H1 (cell line): ENCODE measurements around the gene NTN1. TPM values are rescaled to one million over a fixed set of nuclear protein-coding genes. Genes with fewer than 3 reads are reported as not detected.

Source experiments
- CTCF ChIA-PET: fragments of 300-600 bp; sonication (Branson Sonifier 250); formaldehyde crosslinking; loops from one replicate; lab custom pipeline; 2021; ENCODE audit not compliant: partially characterized antibody; lab: Charles Lee
- POLR2A ChIA-PET: fragments of 300-600 bp; sonication (Branson Sonifier 250); formaldehyde crosslinking; loops from one replicate; lab custom pipeline; 2021; ENCODE audit warnings: inconsistent platforms; ENCODE audit not compliant: partially characterized antibody; lab: Charles Lee
- DNase-seq, 2 experiments: peaks; one replicate each; pipeline versions ENCODE4 v3.0.0 to v3.0.0-alpha.2; 2010 to 2022; ENCODE audit warnings: low spot score in 2 of 2, low read depth in 1 of 2, mixed read lengths in 1 of 2
- FAIRE-seq: peaks from 2 replicates; lab custom pipeline; 2011; peaks lifted over from hg19 to GRCh38; lab: Jason Lieb, UNC
- H2AFZ ChIP-seq: 2 replicates; pipeline ENCODE4 v1.8.1; 2012; ENCODE audit warnings: low read length, inconsistent platforms
- H2AK5ac ChIP-seq: 2 replicates; pipeline ENCODE4 v1.6.1; 2013; ENCODE audit warnings: low read depth, low read length
- H2BK120ac ChIP-seq: replicated peaks from 2 replicates; pipeline ENCODE3; 2013; ENCODE audit warnings: low read depth, low read length, inconsistent platforms
- H2BK12ac ChIP-seq: 2 replicates; pipeline ENCODE4 v1.6.1; 2013; ENCODE audit warnings: low read depth, low read length
- H2BK15ac ChIP-seq: 2 replicates; pipeline ENCODE4 v1.6.1; 2013; ENCODE audit warnings: low read length
- H2BK20ac ChIP-seq: 2 replicates; pipeline ENCODE4 v1.6.1; 2013; ENCODE audit warnings: low read length
- H2BK5ac ChIP-seq: 2 replicates; pipeline ENCODE4 v1.6.1; 2013; ENCODE audit warnings: low read depth, low read length
- H3K14ac ChIP-seq: 2 replicates; pipeline ENCODE4 v1.6.1; 2013; ENCODE audit warnings: inconsistent platforms; ENCODE audit not compliant: insufficient read length
- H3K18ac ChIP-seq: 2 replicates; pipeline ENCODE4 v1.6.1; 2013; ENCODE audit warnings: low read length; ENCODE audit errors: extremely low read depth
- H3K23ac ChIP-seq: 2 replicates; pipeline ENCODE4 v1.6.1; 2013; ENCODE audit warnings: inconsistent platforms; ENCODE audit not compliant: insufficient read length
- H3K23me2 ChIP-seq: 2 replicates; pipeline ENCODE4 v1.6.1; 2013; ENCODE audit warnings: low read depth, low read length
- H3K27ac ChIP-seq: 2 replicates; pipeline ENCODE4 v1.6.1; 2011; ENCODE audit warnings: low read depth, low read length, inconsistent platforms
- H3K27me3 ChIP-seq, 4 experiments: replicated peaks in 1 of 4; 1 replicate in 1 of 4; 2 replicates in 3 of 4; pipeline versions ENCODE4 v1.6.1 to v1.8.1; 2011 to 2013; ENCODE audit warnings: low read length in 3 of 4, mild to moderate bottlenecking in 3 of 4, inconsistent platforms in 2 of 4, mixed read lengths in 2 of 4, moderate library complexity in 1 of 4; ENCODE audit not compliant: control insufficient read depth in 3 of 4, insufficient read depth in 3 of 4; ENCODE audit errors: extremely low read depth in 1 of 4
- H3K36me3 ChIP-seq, 4 experiments: 2 replicates each; pipeline versions ENCODE4 v1.6.1 to v1.8.1; 2011 to 2013; ENCODE audit warnings: mild to moderate bottlenecking in 4 of 4, low read length in 3 of 4, moderate library complexity in 2 of 4, control low read depth in 1 of 4, inconsistent platforms in 1 of 4; ENCODE audit not compliant: insufficient read depth in 4 of 4, control insufficient read depth in 2 of 4
- H3K4ac ChIP-seq: replicated peaks from 2 replicates; pipeline ENCODE3; 2013; ENCODE audit warnings: low read length, low read depth, mixed read lengths, inconsistent platforms; ENCODE audit not compliant: insufficient read length
- H3K4me1 ChIP-seq, 4 experiments: replicated peaks in 1 of 4; 1 replicate in 1 of 4; 2 replicates in 3 of 4; pipeline versions ENCODE4 v1.6.1 to v1.8.1; 2011 to 2013; ENCODE audit warnings: low read length in 3 of 4, inconsistent platforms in 2 of 4, mixed read lengths in 1 of 4; ENCODE audit not compliant: insufficient read depth in 4 of 4, control insufficient read depth in 3 of 4
- H3K4me2 ChIP-seq, 2 experiments: 2 replicates each; pipeline versions ENCODE4 v1.6.1 to v1.8.1; 2011 to 2013; ENCODE audit warnings: low read depth in 2 of 2, low read length in 2 of 2, control low read depth in 1 of 2, inconsistent platforms in 1 of 2, mild to moderate bottlenecking in 1 of 2; ENCODE audit not compliant: insufficient read depth in 1 of 2
- H3K4me3 ChIP-seq, 4 experiments: fragments of 200-600, 300-600 bp in 1 of 4; sonication (generic), shearing (Covaris generic), sonication (Bioruptor Twin) in 1 of 4; 2 replicates each; pipeline versions ENCODE4 v1.5.1 to v1.8.1; 2011 to 2016; ENCODE audit warnings: low read length in 4 of 4, low read depth in 3 of 4, control low read depth in 2 of 4, inconsistent platforms in 2 of 4, mild to moderate bottlenecking in 2 of 4, mixed read lengths in 1 of 4, moderate library complexity in 1 of 4; ENCODE audit not compliant: insufficient read depth in 2 of 4; ENCODE audit errors: extremely low read depth in 1 of 4
- H3K56ac ChIP-seq: replicated peaks from 2 replicates; pipeline ENCODE3; 2013; ENCODE audit warnings: low read depth, mild to moderate bottlenecking, mixed read lengths, low read length, inconsistent platforms; ENCODE audit not compliant: insufficient read length
- H3K79me1 ChIP-seq: 2 replicates; pipeline ENCODE4 v1.6.1; 2013; ENCODE audit warnings: low read depth, low read length, control low read depth
- H3K79me2 ChIP-seq, 2 experiments: 2 replicates each; pipeline versions ENCODE4 v1.6.1 to v1.8.1; 2012 to 2013; ENCODE audit warnings: low read length in 2 of 2, mild to moderate bottlenecking in 2 of 2, inconsistent platforms in 1 of 2; ENCODE audit not compliant: insufficient read depth in 2 of 2, control insufficient read depth in 1 of 2
- H3K9ac ChIP-seq, 4 experiments: replicated peaks in 1 of 4; 1 replicate in 1 of 4; 2 replicates in 3 of 4; pipeline versions ENCODE4 v1.6.1 to v1.8.1; 2011 to 2013; ENCODE audit warnings: low read depth in 3 of 4, low read length in 3 of 4, control low read depth in 2 of 4, mild to moderate bottlenecking in 2 of 4, moderate library complexity in 2 of 4, inconsistent platforms in 1 of 4; ENCODE audit errors: extremely low read depth in 1 of 4
- H3K9me3 ChIP-seq, 2 experiments: 2 replicates each; pipeline versions ENCODE4 v1.6.1 to v1.8.1; 2012 to 2013; ENCODE audit warnings: mild to moderate bottlenecking in 2 of 2, moderate library complexity in 2 of 2, control low read depth in 1 of 2, inconsistent platforms in 1 of 2, low read depth in 1 of 2, low read length in 1 of 2, mixed read lengths in 1 of 2; ENCODE audit not compliant: insufficient read depth in 2 of 2
- H4K20me1 ChIP-seq, 2 experiments: replicated peaks in 1 of 2; 2 replicates each; pipeline versions ENCODE3 to v1.8.1; 2011 to 2013; ENCODE audit warnings: inconsistent platforms in 2 of 2, low read length in 2 of 2, mild to moderate bottlenecking in 1 of 2; ENCODE audit not compliant: insufficient read depth in 2 of 2, control insufficient read depth in 1 of 2
- H4K5ac ChIP-seq: 2 replicates; pipeline ENCODE4 v1.6.1; 2013; ENCODE audit warnings: low read length, low read depth, mixed read lengths, inconsistent platforms; ENCODE audit not compliant: insufficient read length
- H4K8ac ChIP-seq: 2 replicates; pipeline ENCODE4 v1.8.0; 2013; ENCODE audit warnings: mild to moderate bottlenecking, moderate library complexity, low read length, inconsistent platforms; ENCODE audit not compliant: insufficient read depth; ENCODE audit errors: extremely low read depth
- H4K91ac ChIP-seq: replicated peaks from 2 replicates; pipeline ENCODE3; 2013; ENCODE audit warnings: low read length, mixed read lengths, inconsistent platforms; ENCODE audit not compliant: insufficient read length
- EGR1 ChIP-seq: IDR thresholded peaks from 2 replicates; pipeline ENCODE4 v1.6.1; 2011; ENCODE audit warnings: low read depth, low read length, borderline replicate concordance
- NANOG ChIP-seq: IDR thresholded peaks from 2 replicates; pipeline ENCODE4 v1.6.1; 2011; ENCODE audit warnings: low read length, low read depth, mild to moderate bottlenecking, inconsistent platforms; ENCODE audit not compliant: insufficient read depth, poor library complexity, severe bottlenecking
- RFX5 ChIP-seq: IDR thresholded peaks from 2 replicates; pipeline ENCODE4 v1.6.1; 2011; ENCODE audit warnings: low read depth, low read length, improper control_type of control experiment, borderline replicate concordance
- SUZ12 ChIP-seq: fragments of 200-600 bp; sonication (generic); IDR thresholded peaks from 2 replicates; pipeline ENCODE4 v1.6.1; 2012; ENCODE audit warnings: mild to moderate bottlenecking, inconsistent platforms, low read length, moderate library complexity, mixed read lengths
- WGBS, 2 experiments: shearing (Covaris generic) in 1 of 2; methylation state at CpG; one replicate each; pipeline versions ENCODE4 v1.1.6 to v1.1.7; 2013 to 2015; ENCODE audit warnings: low lambda C conversion rate in 2 of 2, mixed read lengths in 2 of 2, inconsistent platforms in 1 of 2, low coverage in 1 of 2, missing lambda C conversion rate in 1 of 2; ENCODE audit not compliant: insufficient replicate concordance in 2 of 2, insufficient coverage in 1 of 2, insufficient read length in 1 of 2; ENCODE audit errors: extremely low coverage in 1 of 2, missing lambda C conversion rate in 1 of 2; 5-methylcytosine and 5-hydroxymethylcytosine counted together
- polyA plus RNA-seq, 7 experiments: library from polyadenylated mRNA; depleted of rRNA in 3 of 7; stranded (reverse) in 5 of 7; unstranded in 2 of 7; fragments of >200 nt in 5 of 7; fragments of 200-250 nt in 2 of 7; gene quantifications; 1 replicate in 5 of 7; 2 replicates in 1 of 7; 4 replicates in 1 of 7; pipeline versions ENCODE4 v1.2.1 to v1.2.3, GENCODE V29; 2011 to 2013; ENCODE audit warnings: missing spikeins in 2 of 7, mixed read lengths in 2 of 7
- total RNA-seq: library from RNA; stranded (reverse); fragmentation: NEBNext Ultra II Directional; extraction: Animal tissue kit (Norgen Biotek cat#: 25700); gene quantifications from 2 replicates; pipeline ENCODE4 v1.2.1, GENCODE V29; 2021
- TF ChIP-seq, protein P1 (sequence below): IDR thresholded peaks from 2 replicates; pipeline ENCODE4 v1.6.1; 2011; ENCODE audit warnings: low read depth, mild to moderate bottlenecking, low read length; ENCODE audit not compliant: insufficient read depth
- TF ChIP-seq, protein P2 (sequence below): IDR thresholded peaks from 2 replicates; pipeline ENCODE4 v1.6.1; 2012; ENCODE audit warnings: inconsistent platforms
- TF ChIP-seq, protein P3 (sequence below): IDR thresholded peaks from 2 replicates; pipeline ENCODE4 v1.6.1; 2012; ENCODE audit warnings: inconsistent platforms

The NTN1 gene
- total and polyA plus RNA-seq, 2 of the 8 experiments (the other 6 are each of a cell fraction or from before 2014, with no cell fraction given): 2.0 to 2.3 TPM

DNA sequence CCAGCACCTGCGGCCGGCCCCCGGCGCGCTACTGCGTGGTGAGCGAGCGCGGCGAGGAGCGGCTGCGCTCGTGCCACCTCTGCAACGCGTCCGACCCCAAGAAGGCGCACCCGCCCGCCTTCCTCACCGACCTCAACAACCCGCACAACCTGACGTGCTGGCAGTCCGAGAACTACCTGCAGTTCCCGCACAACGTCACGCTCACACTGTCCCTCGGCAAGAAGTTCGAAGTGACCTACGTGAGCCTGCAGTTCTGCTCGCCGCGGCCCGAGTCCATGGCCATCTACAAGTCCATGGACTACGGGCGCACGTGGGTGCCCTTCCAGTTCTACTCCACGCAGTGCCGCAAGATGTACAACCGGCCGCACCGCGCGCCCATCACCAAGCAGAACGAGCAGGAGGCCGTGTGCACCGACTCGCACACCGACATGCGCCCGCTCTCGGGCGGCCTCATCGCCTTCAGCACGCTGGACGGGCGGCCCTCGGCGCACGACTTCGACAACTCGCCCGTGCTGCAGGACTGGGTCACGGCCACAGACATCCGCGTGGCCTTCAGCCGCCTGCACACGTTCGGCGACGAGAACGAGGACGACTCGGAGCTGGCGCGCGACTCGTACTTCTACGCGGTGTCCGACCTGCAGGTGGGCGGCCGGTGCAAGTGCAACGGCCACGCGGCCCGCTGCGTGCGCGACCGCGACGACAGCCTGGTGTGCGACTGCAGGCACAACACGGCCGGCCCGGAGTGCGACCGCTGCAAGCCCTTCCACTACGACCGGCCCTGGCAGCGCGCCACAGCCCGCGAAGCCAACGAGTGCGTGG, 1.5 kb downstream of the NTN1 start:
- Histone ChIP-seq H4K5ac (no peak overlapping the region), H2BK15ac (peak overlapping the region; percentile 97; the same call in 1 of the 2 replicates), H3K18ac (peak overlapping the region; percentile 78), H3K79me2 (no peaks in the 10 kb centered on the region), H4K91ac (peak overlapping the region; percentile 85), H3K4me1 (peaks cover 8 to 27% (median 18%) of the 10 kb centered on the region in 4 experiments), H3K4me2 (peak overlapping the region; percentile 69 to 78), H3K23me2 (peaks cover 18% of the 10 kb centered on the region; the same call in 1 of the 2 replicates), H3K79me1 (no peaks in the 10 kb centered on the region), H2BK12ac (peak overlapping the region; percentile 99; the same call in 1 of the 2 replicates), H3K27ac (no peak overlapping the region), H3K36me3 (peaks cover 0 to 16% (median 0%) of the 10 kb centered on the region in 4 experiments; a peak in 1 of 8 replicates), H3K23ac (no peak overlapping the region), H2BK5ac (peak overlapping the region; percentile 22; the same call in 1 of the 2 replicates), H2AFZ (no peak overlapping the region), H4K20me1 (peaks cover 2 to 9% of the 10 kb centered on the region in 2 experiments), H2BK120ac (no peak overlapping the region), H3K4me3 (peak overlapping the region in 3 of 4 experiments; percentile 4 to 66 (median 39); a peak in 7 of 8 replicates), H3K56ac (no peak overlapping the region), H3K9ac (no peak overlapping the region), H3K27me3 (peaks cover 47 to 82% (median 68%) of the 10 kb centered on the region in 4 experiments), H3K9me3 (no peaks in the 10 kb centered on the region), H2BK20ac (0 out of 2 replicates have a peak overlapping the region, but pooled peaks have one; percentile 48), H2AK5ac (0 out of 2 replicates have a peak overlapping the region, but pooled peaks have one; percentile 71), H3K14ac (no peak overlapping the region), H3K4ac (peak overlapping the region; percentile 70), H4K8ac (peak overlapping the region; percentile 73; the same call in 1 of the 2 replicates)
- POLR2A ChIA-PET: interaction anchor here (1.5 to 1.7 kb wide), 2 partner anchors 18 to 20 kb away, joined by 4 to 7 read pairs; no protein-coding TSS in a partner anchor
- CTCF ChIA-PET: interaction anchor here (1.3 to 4.5 kb wide), 2 partner anchors 19 to 140 kb away, joined by 3 to 38 read pairs; no protein-coding TSS in a partner anchor
- FAIRE-seq (no peak), DNase-seq (peak in 1 of 2 experiments; percentile 60)
- WGBS, 2 experiments: 6% methylated on average over 97 of the region's 106 CpGs; no CpG with 5 or more reads in 1 of the 2 experiments
- no peak for TF ChIP-seq RFX5
- TF ChIP-seq, protein P1, sequence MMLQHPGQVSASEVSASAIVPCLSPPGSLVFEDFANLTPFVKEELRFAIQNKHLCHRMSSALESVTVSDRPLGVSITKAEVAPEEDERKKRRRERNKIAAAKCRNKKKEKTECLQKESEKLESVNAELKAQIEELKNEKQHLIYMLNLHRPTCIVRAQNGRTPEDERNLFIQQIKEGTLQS: no peak
- TF ChIP-seq SUZ12: peak; percentile 98
- TF ChIP-seq, protein P2, sequence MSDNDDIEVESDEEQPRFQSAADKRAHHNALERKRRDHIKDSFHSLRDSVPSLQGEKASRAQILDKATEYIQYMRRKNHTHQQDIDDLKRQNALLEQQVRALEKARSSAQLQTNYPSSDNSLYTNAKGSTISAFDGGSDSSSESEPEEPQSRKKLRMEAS: peak; percentile 70; the same call in 1 of the 2 replicates
- TF ChIP-seq, protein P3, sequence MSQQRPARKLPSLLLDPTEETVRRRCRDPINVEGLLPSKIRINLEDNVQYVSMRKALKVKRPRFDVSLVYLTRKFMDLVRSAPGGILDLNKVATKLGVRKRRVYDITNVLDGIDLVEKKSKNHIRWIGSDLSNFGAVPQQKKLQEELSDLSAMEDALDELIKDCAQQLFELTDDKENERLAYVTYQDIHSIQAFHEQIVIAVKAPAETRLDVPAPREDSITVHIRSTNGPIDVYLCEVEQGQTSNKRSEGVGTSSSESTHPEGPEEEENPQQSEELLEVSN: peak; percentile 47
- no peak for TF ChIP-seq EGR1
- no peak for TF ChIP-seq NANOG
